HG03175 (cell line): Measurements from ENCODE around the gene TBCD.

Experiments
- ATAC-seq: cut with Tn5 transposase; IDR thresholded peaks from one replicate; pipeline ENCODE4 v1.9.1; 2021; ENCODE audit warnings: mild to moderate bottlenecking, moderate library complexity; ENCODE audit not compliant: unreplicated experiment

Gene TBCD

DNA sequence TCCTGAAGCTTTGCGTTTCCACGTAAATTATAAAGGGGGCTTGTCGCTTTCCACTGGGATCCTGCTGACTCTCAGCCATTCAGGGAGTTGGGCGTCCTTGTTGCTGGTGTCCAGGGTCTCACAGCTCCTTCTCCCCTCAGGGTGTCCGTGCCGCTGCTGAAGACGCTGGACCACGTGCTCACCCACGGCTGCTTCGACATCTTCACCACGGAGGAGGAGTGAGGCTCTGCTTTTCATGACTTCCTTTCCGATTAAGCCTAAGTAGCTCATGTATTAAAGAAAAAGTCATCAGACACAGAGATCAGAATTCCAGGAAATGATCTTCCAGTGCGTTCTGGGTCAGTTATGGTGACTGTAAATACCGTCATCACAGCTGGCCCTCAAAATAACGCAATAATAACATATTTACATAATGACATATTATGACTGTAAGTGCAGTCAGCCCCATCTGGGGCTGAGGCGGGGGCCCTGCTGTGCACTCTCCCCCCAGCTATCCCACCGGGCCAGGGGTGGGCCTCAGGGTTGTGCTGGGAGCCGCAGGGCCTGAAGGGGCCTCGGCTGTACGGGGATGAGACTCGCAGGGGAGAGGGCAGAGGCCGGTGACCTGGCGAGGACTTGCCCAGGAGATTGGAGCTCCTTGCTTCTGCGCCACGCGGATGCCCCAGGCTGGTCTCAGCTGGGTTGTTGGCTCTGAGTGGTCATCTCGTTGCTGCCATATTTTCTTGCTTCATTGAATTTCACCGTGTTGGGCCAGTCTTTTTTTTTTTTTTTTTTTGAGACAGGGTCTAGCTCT is 180.8 kb downstream of the TBCD start:
- ATAC-seq, result no peak

DNA sequence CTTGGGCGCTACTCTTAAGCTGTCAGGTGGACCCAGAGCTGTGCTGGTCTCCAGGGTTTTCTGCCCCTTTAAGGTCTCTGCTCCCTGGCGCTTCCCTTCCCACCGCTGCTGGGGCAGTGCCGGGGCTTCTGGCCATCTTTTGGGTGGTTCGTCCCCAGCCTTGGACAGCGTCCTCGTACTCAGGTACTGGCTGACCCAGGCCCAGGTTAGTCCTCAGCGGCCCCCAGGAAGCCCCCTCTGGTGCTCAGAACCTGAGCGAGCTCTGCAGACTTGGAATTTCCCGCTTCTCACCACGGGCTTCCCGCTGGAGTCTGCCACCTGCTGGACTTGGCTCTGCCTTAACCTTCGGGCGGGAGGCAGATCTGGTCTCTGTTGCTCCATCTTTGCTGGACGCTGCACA is 182.0 kb downstream of the TBCD start:
- no peak for ATAC-seq

DNA sequence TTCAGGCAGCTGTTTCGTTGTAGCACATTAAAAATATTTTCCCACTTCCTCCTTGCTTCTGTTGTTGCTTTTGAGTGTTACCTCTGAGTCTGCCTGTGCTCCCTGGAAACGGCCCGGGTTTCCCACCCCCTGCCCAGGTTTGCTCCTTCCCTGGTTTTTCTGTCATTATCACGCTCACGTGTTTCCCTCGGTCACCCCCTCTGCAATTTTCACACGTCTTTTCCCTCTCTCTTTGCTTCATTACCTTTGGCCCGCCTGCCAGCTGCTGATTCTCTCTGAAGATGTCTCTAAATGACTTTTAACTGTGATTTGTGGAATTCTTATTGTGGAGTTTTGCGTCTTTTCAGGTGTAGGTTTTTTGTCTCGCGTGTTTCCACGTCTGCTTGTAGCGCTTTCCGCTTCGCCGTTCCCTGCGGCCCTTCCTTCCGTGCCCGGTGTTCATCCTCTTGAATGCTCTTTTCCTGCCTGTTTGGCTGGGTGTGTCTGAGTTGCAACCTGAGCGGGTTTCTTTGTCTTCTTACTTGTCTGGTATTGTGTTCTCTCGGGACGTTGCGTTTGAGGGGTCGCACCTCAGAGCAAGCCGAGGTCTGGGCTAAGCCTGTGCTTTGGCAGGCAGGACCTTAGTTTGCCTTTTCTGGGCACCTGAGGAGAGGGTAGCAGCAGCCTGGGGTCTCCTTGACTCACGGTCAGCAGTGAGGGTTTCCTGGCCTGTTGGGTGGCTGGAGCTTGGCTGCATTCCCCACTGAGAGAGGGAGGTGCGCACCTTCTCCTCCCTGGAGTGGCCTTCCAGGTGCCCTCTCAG is 184.3 kb downstream of the TBCD start:
- ATAC-seq, result no peak

DNA sequence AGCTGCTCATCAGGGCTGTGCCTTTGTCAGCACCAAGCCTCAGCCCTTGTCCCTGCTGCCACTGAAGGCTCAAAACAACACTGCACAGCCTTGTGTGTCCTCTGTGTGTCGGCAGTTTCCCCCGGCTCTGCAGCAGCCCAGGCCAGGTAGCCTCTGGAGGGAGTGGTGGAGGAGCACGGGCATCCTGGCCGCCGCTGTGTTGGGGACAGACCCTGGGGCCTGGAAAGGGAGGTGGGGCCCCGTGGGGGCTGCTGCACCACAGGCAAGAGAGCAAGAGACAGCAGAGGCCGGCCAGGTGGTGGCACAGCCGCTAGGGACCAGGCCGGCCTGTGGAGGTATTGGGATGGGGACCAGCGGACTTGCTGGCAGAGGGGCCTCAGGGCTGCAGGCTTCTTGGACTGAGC is 184.9 kb downstream of the TBCD start:
- no peak for ATAC-seq

DNA sequence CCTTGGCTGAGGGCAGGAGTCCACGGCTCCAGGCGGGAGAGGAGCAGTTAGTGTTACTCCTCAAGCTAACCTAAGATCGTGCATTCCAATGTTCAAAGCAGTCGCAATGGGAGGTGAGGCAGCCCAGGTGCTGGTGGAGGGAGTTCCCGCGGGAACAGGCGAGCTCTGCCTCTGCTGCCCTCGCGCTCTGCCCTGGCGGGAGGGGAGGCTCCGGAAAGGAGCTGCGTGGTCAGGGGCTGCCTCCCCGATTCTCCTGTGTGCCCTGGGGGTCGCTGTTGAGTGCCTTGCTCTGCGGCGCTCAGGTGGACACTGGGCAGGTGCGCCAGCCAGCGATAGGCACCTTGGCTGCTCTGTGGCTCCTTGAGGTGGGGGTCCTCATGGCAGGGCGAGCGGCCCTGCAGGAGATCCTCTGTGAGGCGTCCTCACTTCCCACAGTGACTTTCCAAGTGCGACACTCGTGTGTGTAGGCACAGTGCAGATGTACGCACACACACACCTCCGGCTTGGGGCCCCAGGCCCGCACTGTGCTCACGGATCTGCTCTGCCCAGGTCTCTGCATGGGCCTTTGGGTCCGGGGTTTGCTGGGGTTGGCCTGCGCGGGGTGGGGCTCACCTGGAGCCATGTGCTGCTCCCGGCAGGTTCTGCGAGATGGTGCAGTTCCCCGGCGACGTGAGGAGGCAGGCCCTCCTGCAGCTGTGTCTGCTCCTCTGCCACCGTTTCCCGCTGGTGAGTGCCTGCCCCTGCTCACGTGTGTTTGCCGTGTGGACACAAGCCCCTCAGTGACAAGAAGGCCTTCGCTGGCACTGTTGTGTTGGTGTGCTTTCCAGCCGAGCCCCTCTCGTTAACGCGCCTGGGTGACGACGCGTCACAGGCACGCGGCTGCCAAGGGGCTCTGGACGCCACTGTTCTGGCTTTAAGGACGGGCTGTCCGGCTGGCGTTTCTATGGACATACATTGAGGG is 185.8 kb downstream of the TBCD start:
- no peak for ATAC-seq

DNA sequence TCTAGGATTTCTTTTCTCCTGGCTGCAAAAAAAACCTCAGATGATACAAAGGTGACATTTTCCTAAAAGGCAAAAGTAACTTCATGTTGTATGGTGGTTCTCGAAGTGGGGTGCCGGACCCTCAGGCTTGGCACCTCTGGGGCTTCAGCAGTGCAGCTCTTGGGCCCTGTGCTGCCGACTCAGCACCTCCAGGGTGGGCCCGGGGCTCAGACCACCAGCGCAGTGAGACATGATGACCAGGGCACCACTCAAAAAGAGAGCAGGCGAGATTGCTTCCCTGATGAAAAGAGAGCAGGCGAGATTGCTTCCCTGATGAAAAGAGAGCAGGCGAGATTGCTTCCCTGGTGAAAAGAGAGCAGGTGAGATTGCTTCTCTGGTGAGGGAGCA is 186.6 kb downstream of the TBCD start:
- ATAC-seq, result no peak

DNA sequence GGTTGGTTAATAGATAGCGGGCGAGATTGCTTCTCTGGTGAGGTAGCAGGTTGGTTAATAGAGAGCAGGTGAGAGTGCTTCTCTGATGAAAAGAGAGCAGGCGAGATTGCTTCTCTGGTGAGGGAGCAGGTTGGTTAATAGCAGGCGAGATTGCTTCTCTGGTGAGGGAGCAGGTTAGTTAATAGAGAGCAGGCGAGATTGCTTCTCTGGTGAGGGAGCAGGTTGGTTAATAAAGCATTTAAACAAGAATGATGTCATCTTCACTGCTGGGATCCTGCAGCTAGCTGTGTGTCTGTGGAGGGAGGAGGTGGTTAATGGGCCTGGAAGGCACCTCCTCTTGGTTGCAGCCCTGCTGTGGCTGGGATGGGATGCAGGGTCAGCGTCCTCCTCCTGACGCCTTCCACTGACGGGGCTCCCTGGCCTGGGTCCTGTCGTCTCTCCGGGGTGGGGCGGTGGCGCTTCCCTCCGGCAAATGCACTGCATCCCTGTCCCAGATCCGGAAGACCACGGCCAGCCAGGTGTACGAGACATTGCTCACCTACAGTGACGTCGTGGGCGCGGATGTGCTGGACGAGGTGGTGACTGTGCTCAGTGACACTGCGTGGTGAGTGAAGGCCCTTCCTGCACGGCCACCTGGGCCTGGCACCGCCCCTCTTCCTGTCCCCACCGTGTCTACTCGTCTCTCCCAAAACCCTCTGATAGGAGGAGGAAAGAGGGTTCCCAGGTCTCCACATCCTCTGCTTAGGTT is 187.2 kb downstream of the TBCD start:
- no peak for ATAC-seq

DNA sequence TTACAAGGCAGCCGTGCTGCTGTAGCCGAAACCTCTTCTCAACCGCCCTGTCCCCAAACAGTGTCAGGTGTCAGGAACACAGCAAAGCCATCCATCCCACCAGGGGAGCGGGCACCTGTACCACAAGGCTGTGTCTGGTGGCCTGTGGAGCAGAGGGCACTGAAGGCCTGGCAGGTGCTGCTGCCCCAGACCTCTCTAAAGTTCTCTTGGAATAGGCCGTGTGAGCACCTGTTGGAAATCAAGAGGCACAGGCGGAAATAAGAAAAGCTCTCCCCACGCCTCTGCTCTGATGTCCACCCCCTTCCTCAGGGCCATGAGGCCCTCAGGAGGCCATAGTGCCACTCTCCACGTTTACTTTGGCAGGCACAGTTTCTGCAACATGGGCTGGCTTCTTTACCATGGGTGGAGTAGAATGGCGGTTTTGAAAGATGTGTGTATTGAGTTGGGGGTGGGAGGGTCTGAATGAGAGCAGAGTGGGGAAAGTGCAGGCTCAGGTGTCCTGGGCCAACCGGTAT is 187.8 kb downstream of the TBCD start:
- ATAC-seq, result no peak

DNA sequence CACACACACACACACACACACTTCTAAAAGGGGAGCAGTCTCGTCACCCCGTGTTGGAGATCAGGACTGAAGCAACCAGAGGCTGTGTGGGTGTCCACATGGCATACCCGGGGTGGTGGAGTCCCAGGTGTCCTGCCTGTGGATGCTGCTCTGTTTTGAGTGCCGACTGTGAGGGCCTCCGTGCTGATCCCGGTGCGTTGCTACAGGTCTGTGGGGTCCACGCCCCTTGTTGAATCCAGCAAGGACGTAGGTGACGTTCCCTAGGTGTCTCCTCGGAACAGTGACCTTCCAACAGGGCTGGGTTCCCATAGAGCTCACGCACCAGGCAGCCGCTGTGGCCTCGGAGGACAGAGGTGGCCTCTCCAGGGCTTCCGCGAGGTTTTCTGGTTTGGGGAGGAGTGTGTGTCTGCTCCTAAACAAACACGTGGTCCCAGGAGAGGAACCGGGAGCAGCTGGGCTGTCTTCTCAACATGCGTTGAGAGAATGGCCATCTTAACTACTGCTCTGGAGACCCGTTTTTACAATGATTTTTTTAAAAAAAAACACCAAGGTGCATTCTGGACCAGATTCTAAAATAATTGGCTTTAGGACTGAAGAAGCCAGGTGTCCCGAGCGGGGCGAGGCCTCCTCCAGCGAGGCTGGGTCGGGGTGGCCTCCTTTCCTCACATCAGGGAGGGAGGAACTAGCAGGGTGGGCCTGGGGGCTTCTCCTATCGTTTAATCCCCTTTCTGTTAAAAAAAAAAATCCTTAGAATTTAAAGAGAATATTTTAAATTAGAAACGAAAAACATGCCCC is 188.6 kb downstream of the TBCD start:
- ATAC-seq, result no peak

DNA sequence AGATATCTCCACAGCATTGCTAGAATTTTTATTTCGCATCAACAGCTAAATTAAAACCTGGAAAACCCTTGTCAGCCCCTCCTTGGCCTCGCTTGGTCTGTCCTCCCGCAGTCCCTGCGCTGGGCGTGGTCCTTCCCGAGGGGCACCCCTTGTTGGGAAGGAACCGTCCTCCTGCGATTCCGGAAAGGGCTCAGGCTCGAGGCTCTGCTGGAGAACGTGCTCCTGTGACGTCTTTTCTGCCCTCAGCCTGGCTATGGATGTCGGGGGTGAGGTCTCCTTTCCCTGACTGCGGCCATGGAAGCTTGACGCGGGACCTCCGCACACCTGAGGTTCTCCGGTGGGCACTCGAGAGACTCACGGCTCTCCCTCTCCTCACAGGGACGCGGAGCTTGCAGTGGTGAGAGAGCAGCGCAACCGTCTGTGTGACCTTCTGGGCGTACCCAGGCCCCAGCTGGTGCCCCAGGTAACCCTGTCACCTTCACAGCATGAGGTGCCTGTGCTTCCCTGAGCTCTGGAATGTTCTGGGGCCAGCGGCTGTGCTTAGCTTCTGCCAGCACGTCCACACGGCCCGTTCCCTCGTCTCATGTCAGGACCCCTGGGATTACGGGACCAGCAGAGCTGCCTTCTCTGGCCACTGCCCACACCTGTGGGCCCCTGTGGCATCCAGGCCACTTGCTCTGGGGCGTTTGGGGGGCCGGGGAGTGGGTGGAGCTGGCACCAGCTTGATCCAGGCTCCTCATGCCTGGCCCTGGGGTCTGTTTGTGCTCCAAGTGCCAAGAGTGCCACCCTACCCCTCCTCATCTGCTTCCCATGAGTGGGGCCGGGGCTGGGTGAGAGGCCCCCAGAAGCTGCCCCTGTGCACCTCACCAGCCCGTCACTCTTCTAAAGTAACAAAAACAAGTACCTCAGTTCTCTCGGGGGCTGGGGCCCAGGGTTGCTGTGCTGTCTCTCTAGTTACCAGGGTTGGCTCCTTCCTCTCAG is 189.4 kb downstream of the TBCD start:
- no peak for ATAC-seq

DNA sequence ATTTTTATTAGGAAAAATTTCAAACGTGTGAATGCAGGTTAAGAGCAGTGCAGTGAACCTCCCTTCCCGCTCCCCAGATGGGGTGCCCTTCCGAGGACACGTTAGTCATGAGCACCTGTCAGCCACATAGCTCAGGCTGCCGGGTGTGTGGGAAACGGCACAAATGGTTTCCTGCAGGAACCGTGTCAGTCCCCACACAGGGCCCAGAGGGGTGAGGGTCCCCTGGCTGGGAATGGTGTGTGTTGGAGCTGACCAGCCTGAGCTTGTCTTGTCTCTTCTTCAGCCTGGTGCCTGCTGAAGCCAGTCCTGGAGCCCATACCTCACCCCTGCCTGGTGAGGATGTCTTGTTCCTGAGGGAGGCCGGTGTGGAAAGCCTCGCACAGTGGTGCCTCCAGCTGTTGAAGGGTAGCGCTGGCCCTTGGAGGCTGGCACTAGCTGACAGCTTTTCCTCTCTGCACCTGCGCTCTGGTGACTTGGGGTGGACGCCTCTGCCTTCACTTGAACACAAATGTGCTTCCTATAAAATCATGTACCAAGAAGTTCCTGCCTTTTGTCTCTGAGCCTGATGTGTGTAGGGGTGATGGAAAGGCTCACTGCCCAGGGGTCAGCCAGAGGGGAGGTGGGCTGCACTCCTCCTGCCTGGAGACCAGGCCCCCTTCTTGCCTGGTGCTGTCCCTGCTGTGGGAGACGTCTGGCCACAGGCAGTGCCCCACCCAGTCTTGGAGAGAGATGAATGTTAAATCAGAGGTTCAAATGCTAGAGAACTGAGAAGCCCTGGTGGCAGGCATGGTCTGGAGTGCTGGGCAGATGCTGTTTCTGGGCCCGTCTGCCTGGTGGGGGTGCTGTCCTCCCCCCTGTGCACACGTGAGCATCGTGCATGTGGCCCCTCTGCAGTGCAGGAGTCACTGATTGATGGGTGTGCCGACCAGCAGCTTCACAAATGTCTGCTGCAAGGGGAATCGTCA is 190.6 kb downstream of the TBCD start:
- ATAC-seq, result no peak

DNA sequence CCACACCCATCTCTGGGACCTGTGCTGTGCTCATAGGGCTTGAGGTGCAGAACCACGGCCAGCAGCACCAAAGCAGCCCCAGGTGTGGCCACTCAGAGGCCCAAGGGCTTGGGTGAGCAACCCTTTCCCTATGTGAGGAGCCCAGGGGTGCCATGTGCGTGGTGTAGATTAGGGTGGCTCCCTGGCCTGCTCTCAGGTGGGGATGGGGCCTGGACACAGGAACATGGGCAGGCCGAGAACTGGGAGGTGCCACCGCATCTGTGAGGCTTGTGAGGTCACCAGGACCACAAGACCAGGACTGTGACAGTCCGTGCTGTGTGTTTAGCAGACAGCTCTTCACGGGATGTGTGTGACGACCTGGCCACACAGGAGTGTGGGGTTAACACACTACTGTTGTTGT is 191.5 kb downstream of the TBCD start:
- ATAC-seq, result no peak

DNA sequence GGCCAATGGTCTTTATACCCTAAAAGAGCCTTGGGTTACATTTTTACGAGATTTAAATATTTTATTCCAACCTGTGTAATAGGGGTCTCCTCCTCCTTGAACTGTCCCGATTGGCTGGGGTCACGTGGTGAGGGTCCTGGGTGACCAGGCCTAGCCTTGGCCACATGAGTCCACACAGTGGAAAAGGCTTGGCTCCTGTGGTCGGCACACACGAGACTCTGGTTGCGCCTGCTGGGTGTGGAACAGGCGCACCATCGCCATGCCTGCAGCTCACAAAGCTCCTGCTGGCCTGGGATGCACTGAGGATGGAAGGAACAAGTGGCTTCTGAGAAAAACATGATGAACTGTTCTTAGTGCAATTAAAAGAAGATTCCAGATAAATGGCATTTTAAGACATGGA is 191.9 kb downstream of the TBCD start:
- ATAC-seq, result no peak

DNA sequence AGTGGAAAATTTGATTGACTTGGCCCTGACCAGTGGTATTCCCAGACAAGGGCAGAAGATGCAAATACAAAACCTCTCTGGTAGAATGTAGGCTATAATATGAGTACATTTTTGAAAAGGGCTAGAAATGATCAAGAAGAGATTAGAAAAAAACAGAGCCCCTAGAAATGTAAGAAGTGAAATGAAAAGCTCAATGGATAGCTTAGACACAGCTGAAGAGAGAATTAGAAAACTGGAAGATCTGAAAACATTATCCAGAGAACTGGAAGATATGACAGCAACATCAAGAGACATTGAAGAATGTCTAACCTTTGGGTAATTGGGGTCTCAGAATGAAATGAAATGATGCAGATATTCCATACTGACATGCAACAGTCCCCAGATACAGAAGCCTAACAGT is 193.1 kb downstream of the TBCD start:
- no peak for ATAC-seq

DNA sequence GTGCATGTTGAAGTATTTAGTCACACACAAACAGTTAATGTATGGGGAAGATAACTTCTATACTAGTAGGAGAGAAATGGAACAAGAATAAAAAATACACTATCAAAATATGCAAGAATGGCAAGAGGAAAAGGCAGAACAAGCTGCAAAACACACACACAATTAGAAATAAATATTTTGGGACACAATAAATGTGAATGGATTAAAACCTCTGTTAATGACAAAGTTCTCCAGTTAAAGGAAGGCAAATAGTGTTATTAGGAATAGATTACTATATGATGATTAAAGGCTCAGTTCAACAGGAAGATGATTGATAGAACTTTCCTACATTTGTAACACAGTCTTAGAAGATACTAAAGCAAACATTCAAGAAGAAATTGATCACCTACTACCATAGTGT is 194.2 kb downstream of the TBCD start:
- ATAC-seq, result no peak

DNA sequence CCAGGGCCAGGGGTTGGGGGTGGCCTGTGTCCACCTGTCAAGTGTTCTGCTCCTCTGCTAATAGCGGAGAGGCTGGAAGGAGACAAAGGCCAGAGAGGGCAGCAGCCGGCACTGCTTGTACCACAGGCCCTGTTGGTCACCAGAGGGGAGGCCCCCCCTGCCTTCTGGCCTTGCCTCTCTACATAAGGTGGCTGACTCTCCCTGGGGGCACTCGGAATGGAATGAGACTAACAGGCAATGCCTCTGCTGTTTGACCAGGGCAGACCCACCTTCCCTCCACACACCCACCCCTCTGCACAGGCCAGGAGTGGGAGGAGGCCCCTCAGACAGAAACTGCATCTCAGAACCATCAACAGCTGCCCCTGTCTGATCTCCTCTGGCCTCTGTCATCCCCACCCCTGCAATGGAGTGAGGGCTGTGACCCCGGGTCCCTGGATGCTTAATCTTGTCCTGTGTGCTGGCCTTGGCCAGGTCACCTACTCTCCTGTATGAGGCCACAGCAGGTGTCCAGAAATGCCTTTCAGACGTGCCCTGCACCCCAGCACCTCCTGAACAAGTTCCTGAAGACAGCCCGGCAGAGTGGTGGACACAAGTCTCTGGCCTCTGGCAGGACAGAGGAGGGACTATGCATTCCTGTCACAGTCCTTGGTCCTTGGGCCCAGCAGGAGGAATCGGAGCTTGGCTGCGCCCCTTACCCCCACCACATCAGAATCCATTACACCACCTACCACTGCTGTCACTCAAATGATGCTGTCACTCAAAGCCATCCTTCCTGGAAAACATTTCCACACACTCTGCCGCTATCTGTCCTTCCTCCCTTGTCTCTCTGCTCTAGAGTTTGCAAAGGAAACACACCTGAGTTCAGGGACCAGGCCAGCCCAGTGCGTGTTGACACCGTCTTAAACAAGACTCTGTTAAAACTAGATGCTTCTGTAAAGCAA is 195.5 kb downstream of the TBCD start:
- ATAC-seq, result no peak
